SK-N-SH treated with all-trans-retinoic acid at 6 μM for 48 hours (cell line): ENCODE data around the gene GLIS1.

Source experiments
- ISL1 ChIP-seq: fragments of 250-450 bp; sonication (Bioruptor Pico); IDR thresholded peaks from 2 replicates; pipeline ENCODE4 v2.1.2; 2022; ENCODE audit warnings: mild to moderate bottlenecking, moderate library complexity
- OSR1 ChIP-seq: fragments of 250-450 bp; sonication (Bioruptor Pico); IDR thresholded peaks from 2 replicates; pipeline ENCODE4 v1.8.0; 2022; ENCODE audit warnings: moderate library complexity, mild to moderate bottlenecking, inconsistent platforms
- PATZ1 ChIP-seq: fragments of 250-450 bp; sonication (Bioruptor Pico); IDR thresholded peaks from 2 replicates; pipeline ENCODE4 v1.8.0; 2020; ENCODE audit warnings: mild to moderate bottlenecking, moderate library complexity, borderline replicate concordance
- POU6F1 ChIP-seq: fragments of 250-450 bp; sonication (Bioruptor Pico); IDR thresholded peaks from 2 replicates; pipeline ENCODE4 v1.8.0; 2021; ENCODE audit warnings: low read depth, mild to moderate bottlenecking, moderate library complexity, borderline replicate concordance
- PPARA ChIP-seq: fragments of 250-450 bp; sonication (Bioruptor Pico); IDR thresholded peaks from 2 replicates; pipeline ENCODE4 v1.5.0; 2020; ENCODE audit warnings: mild to moderate bottlenecking, borderline replicate concordance
- ZFP3 ChIP-seq: fragments of 250-450 bp; sonication (Bioruptor Pico); IDR thresholded peaks from 2 replicates; pipeline ENCODE4 v1.5.0; 2020; ENCODE audit warnings: mild to moderate bottlenecking, moderate library complexity
- ZNF565 ChIP-seq: fragments of 450-650 bp; formaldehyde crosslinking; conservative IDR thresholded peaks from 2 replicates; pipeline ENCODE4 v1.5.0; 2020; ENCODE audit warnings: low read depth, mild to moderate bottlenecking, moderate library complexity
- TF ChIP-seq, protein P1 (sequence below): fragments of 250-450 bp; sonication (Bioruptor Pico); IDR thresholded peaks from 2 replicates; pipeline ENCODE4 v1.5.1; 2020; ENCODE audit warnings: low read depth, mild to moderate bottlenecking, moderate library complexity

DNA sequence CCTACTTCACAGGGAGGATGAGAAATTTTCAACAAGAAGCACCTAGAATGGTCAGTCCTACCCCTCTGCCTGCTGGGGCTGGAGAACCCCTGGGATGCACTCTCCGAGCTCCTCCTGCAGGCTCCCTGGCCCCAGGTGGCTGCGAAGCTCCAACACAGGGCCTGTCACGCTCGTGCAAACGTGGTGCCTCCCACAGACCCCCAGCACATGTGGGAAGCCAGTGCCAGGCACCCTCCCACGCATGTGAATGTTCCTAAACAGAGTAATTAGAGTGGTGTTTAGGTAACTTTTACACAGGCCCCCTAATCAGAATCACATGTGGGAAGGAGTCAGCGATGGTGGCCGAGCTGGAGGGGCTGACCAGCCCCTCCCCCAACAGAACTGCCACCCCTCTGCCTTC, 28.4 kb downstream of the GLIS1 start:
- TF ChIP-seq ZNF565 (CRISPR knock-in tag): no peak
- TF ChIP-seq, protein P1, sequence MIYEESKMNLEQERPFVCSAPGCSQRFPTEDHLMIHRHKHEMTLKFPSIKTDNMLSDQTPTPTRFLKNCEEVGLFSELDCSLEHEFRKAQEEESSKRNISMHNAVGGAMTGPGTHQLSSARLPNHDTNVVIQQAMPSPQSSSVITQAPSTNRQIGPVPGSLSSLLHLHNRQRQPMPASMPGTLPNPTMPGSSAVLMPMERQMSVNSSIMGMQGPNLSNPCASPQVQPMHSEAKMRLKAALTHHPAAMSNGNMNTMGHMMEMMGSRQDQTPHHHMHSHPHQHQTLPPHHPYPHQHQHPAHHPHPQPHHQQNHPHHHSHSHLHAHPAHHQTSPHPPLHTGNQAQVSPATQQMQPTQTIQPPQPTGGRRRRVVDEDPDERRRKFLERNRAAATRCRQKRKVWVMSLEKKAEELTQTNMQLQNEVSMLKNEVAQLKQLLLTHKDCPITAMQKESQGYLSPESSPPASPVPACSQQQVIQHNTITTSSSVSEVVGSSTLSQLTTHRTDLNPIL: no peak
- no peak for TF ChIP-seq PPARA (CRISPR knock-in tag)
- TF ChIP-seq PATZ1 (CRISPR knock-in tag): no peak
- no peak for TF ChIP-seq ISL1 (CRISPR knock-in tag)
- no peak for TF ChIP-seq OSR1 (CRISPR knock-in tag)
- no peak for TF ChIP-seq ZFP3 (CRISPR knock-in tag)
- no peak for TF ChIP-seq POU6F1 (CRISPR knock-in tag)
